K562 (cell line): ENCODE measurements around the gene GCC1.

Experiments used
- BRF1 ChIP-seq: IDR thresholded peaks from 3 replicates; pipeline ENCODE4 v1.6.1; 2011; ENCODE audit warnings: borderline replicate concordance, mild to moderate bottlenecking; ENCODE audit not compliant: insufficient read length; ENCODE audit errors: extremely low read depth
- CBFA2T3 ChIP-seq: fragments of 450-650 bp; IDR thresholded peaks from 2 replicates; pipeline ENCODE4 v1.6.1; 2017
- CTCF ChIP-seq, 3 experiments: IDR thresholded peaks in 2 of 3; conservative IDR thresholded peaks in 1 of 3; 2 replicates each; pipeline ENCODE4 v1.5.1; 2011 to 2012; ENCODE audit warnings: low read length in 3 of 3, mild to moderate bottlenecking in 3 of 3, control low read depth in 2 of 3, improper control_type of control experiment in 1 of 3, inconsistent platforms in 1 of 3, low read depth in 1 of 3, mixed read lengths in 1 of 3, moderate library complexity in 1 of 3; ENCODE audit not compliant: insufficient read depth in 2 of 3
- EP300 ChIP-seq: IDR thresholded peaks from 2 replicates; pipeline ENCODE4 v1.6.1; 2012; ENCODE audit warnings: low read length, improper control_type of control experiment
- EZH2 ChIP-seq: IDR thresholded peaks from 2 replicates; pipeline ENCODE4 v1.6.1; 2012; ENCODE audit warnings: low read depth, mild to moderate bottlenecking, inconsistent platforms, low read length, borderline replicate concordance
- MTF1 ChIP-seq: fragments of 250-450 bp; sonication (Bioruptor Pico); IDR thresholded peaks from 2 replicates; pipeline ENCODE4 v1.9.0; 2021; ENCODE audit warnings: moderate library complexity, mild to moderate bottlenecking, inconsistent platforms, borderline replicate concordance
- NR1H2 ChIP-seq: sonication (generic); formaldehyde crosslinking; IDR thresholded peaks from 2 replicates; pipeline ENCODE4 v1.4.0; 2020; ENCODE audit warnings: mild to moderate bottlenecking, missing genetic modification reagents
- POLR2A ChIP-seq: fragments of 450-650 bp; conservative IDR thresholded peaks from 2 replicates; pipeline ENCODE4 v1.6.1; 2016
- RAD21 ChIP-seq, 2 experiments: fragments of 250-450 bp in 1 of 2; fragments of 450-650 bp in 1 of 2; sonication (Bioruptor Pico) in 1 of 2; formaldehyde crosslinking in 1 of 2; IDR thresholded peaks in 1 of 2; conservative IDR thresholded peaks in 1 of 2; 2 replicates each; pipeline versions ENCODE4 v1.4.0 to v1.8.0; 2020 to 2022; ENCODE audit warnings: mild to moderate bottlenecking in 2 of 2, moderate library complexity in 1 of 2
- RHOXF2B ChIP-seq: fragments of 250-450 bp; sonication (Bioruptor Pico); conservative IDR thresholded peaks from 2 replicates; pipeline ENCODE4 v1.5.1; 2021
- STAG1 ChIP-seq: sonication (generic); formaldehyde crosslinking; IDR thresholded peaks from 2 replicates; pipeline ENCODE4 v1.5.0; 2020; ENCODE audit warnings: missing genetic modification reagents, borderline replicate concordance
- ZBTB34 ChIP-seq: fragments of 250-450 bp; sonication (Bioruptor Pico); IDR thresholded peaks from 2 replicates; pipeline ENCODE4 v1.8.0; 2021; ENCODE audit warnings: mild to moderate bottlenecking, moderate library complexity

- TF ChIP-seq NR1H2 (CRISPR knock-in tag) (no peak), RHOXF2B (CRISPR knock-in tag) (no peak), MTF1 (CRISPR knock-in tag) (no peak), EZH2 (no peak), CBFA2T3 (no peak), CTCF (IDR thresholded peaks at IDR 0.05 in 2 of 3, conservative IDR thresholded peaks at IDR 0.05 in 1 of 3; ENCODE audit: insufficient read depth in 2 of 3, low read depth in 1 of 3, low read length in 3 of 3) (no peak), BRF1 (no peak), ZBTB34 (CRISPR knock-in tag) (no peak), EP300 (no peak), STAG1 (CRISPR knock-in tag) (no peak), RAD21 (CRISPR knock-in tag; conservative IDR thresholded peaks at IDR 0.05 in 1 of 2, IDR thresholded peaks at IDR 0.05 in 1 of 2) (no peak), POLR2A (no peak)
Observed at GRCh38 chr7:127608446-127608845, 23.1 kb upstream of the GCC1 start.
